Adipose tissue (tissue), 3 donors: ENCODE results near the gene COQ10B. TPM values are rescaled to one million over a fixed set of nuclear protein-coding genes. Genes with fewer than 3 reads are reported as not detected.

Experiments used
- polyA plus RNA-seq, 3 donors: library from polyadenylated mRNA; stranded (reverse); fragments of 200-250 nt; gene quantifications; one replicate each; pipeline ENCODE4 v1.2.3, GENCODE V29; 2013
- donor health status: healthy with polysubstance abuse.
- donor health status: Bipolar disorder and iron deficiency.
- donor health status: healthy.

The COQ10B gene
- polyA plus RNA-seq, 3 donors: 8.2 to 39.9 (median 25.4) TPM

Other genes with a start within 250 kb of the COQ10B start
- 1 to 10 TPM; 1.3 to 4.2 (median 3.5) TPM for gene ANKRD44, start 142.8 kb upstream of the COQ10B start, polyA plus RNA-seq
- gene SF3B1, start 18.5 kb upstream of the COQ10B start, polyA plus RNA-seq: 100 to 1,000 TPM in 2 of 3 donors, 10 to 100 TPM in 1; 82.5 to 113 (median 109) TPM
- 100 to 1,000 TPM; 199 to 314 (median 237) TPM for gene HSPD1, start 46.3 kb downstream of the COQ10B start, polyA plus RNA-seq
- gene HSPE1, start 46.8 kb downstream of the COQ10B start, polyA plus RNA-seq: 100 to 1,000 TPM in 2 of 3 donors, 10 to 100 TPM in 1; 75.1 to 225 (median 199) TPM
- gene MOB4, start 62.5 kb downstream of the COQ10B start, polyA plus RNA-seq: 10 to 100 TPM in 2 of 3 donors, 1 to 10 TPM in 1; 9.8 to 26.8 (median 23.5) TPM
- gene RFTN2, start 222.0 kb downstream of the COQ10B start, polyA plus RNA-seq: 1 to 10 TPM in 2 of 3 donors, under 1 TPM in 1; 0.90 to 8.0 (median 2.8) TPM